NOMO-1 (cell line): ENCODE measurements around the gene COPA.

Source experiments
- DNase-seq, 2 experiments: peaks; one replicate each; lab custom pipeline; 2025; ENCODE audit not compliant: unreplicated experiment in 2 of 2; lab: John Stamatoyannopoulos, UW

The COPA gene

GRCh38 chr1:160239582-160240299, 103.3 kb downstream of the COPA start:
- no peak for DNase-seq
